ENCODE results near the gene RSRP1.

- TF ChIP-seq POLR2AphosphoS5 (IDR thresholded peaks at IDR 0.05; ENCODE audit: low read depth, low read length) (no peak), POLR2A (IDR thresholded peaks at IDR 0.05; ENCODE audit: low read depth, low read length) (no peak), TAF1 (IDR thresholded peaks at IDR 0.05; ENCODE audit: borderline replicate concordance, low read depth, low read length) (no peak)
Measured at GRCh38 chr1:25195835-25196234, 51.4 kb downstream of the RSRP1 start.

Measured in GM12892 (cell line).